HFFc6 (cell line): ENCODE measurements around the gene SLIT3. TPM values are rescaled to one million over a fixed set of nuclear protein-coding genes. Genes with fewer than 3 reads are reported as not detected.

Experiments
- DNase-seq: peaks from one replicate; pipeline ENCODE4 v3.0.0-alpha.2; 2018
- H3K27ac Mint-ChIP-seq: 2 replicates; pipeline ENCODE4 v1.8.0; 2020; ENCODE audit warnings: mild to moderate bottlenecking, mixed read lengths
- H3K27me3 Mint-ChIP-seq: 2 replicates; pipeline ENCODE4 v1.8.0; 2021; ENCODE audit warnings: mild to moderate bottlenecking, moderate library complexity, mixed read lengths; ENCODE audit not compliant: insufficient read depth
- H3K36me3 Mint-ChIP-seq: 2 replicates; pipeline ENCODE4 v1.8.0; 2021; ENCODE audit warnings: low read depth, mixed read lengths
- H3K4me1 Mint-ChIP-seq: 2 replicates; pipeline ENCODE4 v1.8.0; 2020; ENCODE audit warnings: low read depth, mixed read lengths
- H3K4me3 Mint-ChIP-seq: 2 replicates; pipeline ENCODE4 v1.8.0; 2020; ENCODE audit warnings: mild to moderate bottlenecking, moderate library complexity, mixed read lengths
- H3K9me3 Mint-ChIP-seq: 2 replicates; pipeline ENCODE4 v1.8.0; 2020; ENCODE audit warnings: mild to moderate bottlenecking, mixed read lengths
- CTCF ChIP-seq: fragments of 200-600 bp; sonication (generic); IDR thresholded peaks from 2 replicates; pipeline ENCODE4 v1.5.0; 2021; ENCODE audit warnings: antibody characterized with exemption, mild to moderate bottlenecking
- total RNA-seq, 6 experiments: library from RNA; stranded (reverse); fragmentation: NEBNext Ultra II Directional; extraction: Animal tissue kit (Norgen Biotek cat#: 25700); gene quantifications; 2 replicates in 1 of 6; 3 replicates in 5 of 6; pipeline ENCODE4 v1.2.3, GENCODE V29; 2021

SLIT3 gene
- total RNA-seq, 6 experiments from 2014 or later = 4.2 to 8.3 (median 7.1) TPM

GRCh38 chr5:168947212-168947868 is 353.6 kb downstream of the SLIT3 start:
- peak overlapping the region; percentile 32 for H3K4me3 Mint-ChIP-seq
- H3K36me3 Mint-ChIP-seq = no peaks in the 10 kb centered on the region
- DNase-seq = peak; percentile 45
- H3K27me3 Mint-ChIP-seq = peaks cover 4% of the 10 kb centered on the region
- H3K27ac Mint-ChIP-seq = no peak overlapping the region
- H3K4me1 Mint-ChIP-seq = no peaks in the 10 kb centered on the region
- H3K9me3 Mint-ChIP-seq = no peaks in the 10 kb centered on the region
- TF ChIP-seq CTCF = peak; percentile 88

- Mint-ChIP-seq H3K27ac (no peak overlapping the region), H3K9me3 (no peaks in the 10 kb centered on the region), H3K36me3 (no peaks in the 10 kb centered on the region), H3K27me3 (peaks cover 4% of the 10 kb centered on the region), H3K4me3 (no peak overlapping the region), H3K4me1 (no peaks in the 10 kb centered on the region)
- TF ChIP-seq CTCF = 0 out of 2 replicates have a peak, but pooled peaks have one; percentile 18
- no peak for DNase-seq
Measured at GRCh38 chr5:168946363-168946762, 354.6 kb downstream of the SLIT3 start.

GRCh38 chr5:168944004-168944403 is 356.9 kb downstream of the SLIT3 start:
- no peaks in the 10 kb centered on the region for H3K36me3 Mint-ChIP-seq
- no peak for TF ChIP-seq CTCF
- no peaks in the 10 kb centered on the region for H3K4me1 Mint-ChIP-seq
- no peak overlapping the region for H3K4me3 Mint-ChIP-seq
- DNase-seq = no peak
- no peak overlapping the region for H3K27ac Mint-ChIP-seq
- no peaks in the 10 kb centered on the region for H3K9me3 Mint-ChIP-seq
- H3K27me3 Mint-ChIP-seq = peaks cover 13% of the 10 kb centered on the region

GRCh38 chr5:168943091-168943884 is 357.7 kb downstream of the SLIT3 start:
- Mint-ChIP-seq H3K9me3 (no peaks in the 10 kb centered on the region), H3K27me3 (peaks cover 16% of the 10 kb centered on the region), H3K36me3 (no peaks in the 10 kb centered on the region), H3K27ac (no peak overlapping the region), H3K4me3 (no peak overlapping the region), H3K4me1 (no peaks in the 10 kb centered on the region)
- DNase-seq = no peak
- TF ChIP-seq CTCF = no peak

- Mint-ChIP-seq H3K9me3 (no peaks in the 10 kb centered on the region), H3K4me3 (no peak overlapping the region), H3K27ac (no peak overlapping the region), H3K36me3 (no peaks in the 10 kb centered on the region), H3K27me3 (peaks cover 15% of the 10 kb centered on the region), H3K4me1 (no peaks in the 10 kb centered on the region)
- no peak for TF ChIP-seq CTCF
- no peak for DNase-seq
Measured at GRCh38 chr5:168941901-168942300, 359.0 kb downstream of the SLIT3 start.
